GM18507 (cell line): ENCODE measurements around the gene ANTXR1.

Experiments
- DNase-seq: peaks from one replicate; pipeline ENCODE4 v3.0.0; 2011; ENCODE audit warnings: low read depth; ENCODE audit not compliant: insufficient read length; ENCODE audit errors: extremely low spot score
- FAIRE-seq: peaks from 2 replicates; lab custom pipeline; 2011; peaks lifted over from hg19 to GRCh38; lab: Jason Lieb, UNC

ANTXR1 gene

DNA sequence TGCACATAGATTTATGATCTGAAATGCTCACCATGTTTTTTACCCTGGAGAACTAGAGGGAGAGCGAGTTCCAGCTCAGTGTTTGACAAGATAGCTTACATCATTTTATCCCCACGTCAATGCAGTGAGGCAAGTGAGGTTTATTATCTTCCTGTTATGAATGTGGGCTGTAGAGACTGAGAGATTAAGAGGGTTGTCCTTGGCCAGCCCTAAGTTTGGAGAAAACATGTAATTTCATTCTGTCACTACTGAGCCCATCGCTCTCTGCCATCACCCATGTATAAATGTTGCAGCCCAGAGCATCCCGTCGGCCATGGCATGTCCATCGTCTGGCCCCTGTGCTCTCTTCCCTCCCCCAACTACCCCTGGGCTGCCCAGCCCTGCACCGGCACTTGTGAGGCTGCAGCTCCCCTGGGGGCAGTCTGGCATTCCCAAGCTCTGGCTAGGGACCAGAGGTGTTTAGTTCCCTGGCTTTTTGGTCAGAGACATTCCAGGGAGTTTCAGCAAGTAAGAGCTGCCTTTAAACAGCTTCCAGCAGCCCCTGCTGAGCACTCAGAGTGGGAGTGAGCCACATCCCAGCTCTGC is 136.7 kb downstream of the ANTXR1 start:
- FAIRE-seq (no peak), DNase-seq (no peak)

GRCh38 chr2:69151931-69152330 is 139.0 kb downstream of the ANTXR1 start:
- no peak for FAIRE-seq

GRCh38 chr2:69152847-69153583 is 140.0 kb downstream of the ANTXR1 start:
- FAIRE-seq (no peak), DNase-seq (no peak)

More at GRCh38 chr2:69151931-69152330, 139.0 kb downstream of the ANTXR1 start:
- no peak for DNase-seq

DNA sequence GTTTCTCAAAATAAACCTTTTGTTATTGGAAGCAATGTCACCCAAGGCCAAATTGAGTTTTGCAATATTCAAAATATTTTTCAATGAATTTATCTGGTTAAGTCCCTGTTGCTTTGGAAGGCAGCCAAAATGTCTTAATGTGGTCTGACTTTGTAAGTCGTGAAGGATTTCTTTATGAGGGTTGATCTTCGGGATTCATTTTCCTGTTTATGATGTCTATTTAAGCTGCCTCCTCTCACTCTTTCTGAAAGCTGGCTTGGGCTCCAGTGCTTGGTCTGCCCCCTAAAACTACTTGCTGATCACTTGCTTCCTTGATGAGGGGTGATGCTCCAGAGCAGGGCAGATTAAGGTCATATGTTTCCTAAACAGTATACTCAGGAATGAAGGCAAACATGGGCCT is 141.1 kb downstream of the ANTXR1 start:
- FAIRE-seq (no peak), DNase-seq (no peak)

DNA sequence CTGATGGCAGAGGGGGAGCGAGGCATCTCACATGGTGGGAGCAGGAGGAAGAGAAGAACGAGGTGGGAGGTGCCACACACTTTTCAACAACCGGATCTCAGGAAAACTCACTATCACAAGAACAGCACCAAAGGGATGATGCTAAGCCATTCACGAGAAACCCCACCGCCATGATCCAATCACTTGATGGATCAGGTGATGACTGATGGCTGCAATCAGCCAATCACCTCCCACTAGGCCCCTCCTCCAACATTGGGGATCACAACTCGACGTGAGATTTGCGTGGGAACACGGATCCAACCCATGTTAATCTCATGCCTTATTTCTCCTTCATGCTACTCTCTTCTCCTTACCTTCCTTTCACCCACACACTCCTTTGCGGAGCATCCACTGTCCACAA is 143.6 kb downstream of the ANTXR1 start:
- DNase-seq (no peak), FAIRE-seq (no peak)

DNA sequence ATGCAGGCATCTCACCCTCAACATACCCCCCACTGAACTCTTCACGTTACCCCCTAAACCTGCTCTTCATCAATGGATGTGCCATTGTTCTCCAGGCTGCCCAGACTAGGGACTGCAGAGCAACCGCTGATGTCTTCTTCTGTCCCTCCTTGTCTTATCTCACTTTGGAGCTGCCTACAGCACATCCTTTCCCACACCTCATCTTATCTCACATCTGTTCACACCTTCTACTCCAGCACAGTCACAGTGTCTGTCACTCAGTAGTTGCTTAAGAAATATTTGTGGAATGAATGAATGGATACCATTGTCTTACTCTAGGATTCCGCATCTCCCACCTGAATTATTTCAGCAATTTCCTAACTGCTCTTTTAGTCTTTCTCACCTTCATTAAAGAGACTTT is 144.5 kb downstream of the ANTXR1 start:
- FAIRE-seq, result no peak
- DNase-seq, result no peak

DNA sequence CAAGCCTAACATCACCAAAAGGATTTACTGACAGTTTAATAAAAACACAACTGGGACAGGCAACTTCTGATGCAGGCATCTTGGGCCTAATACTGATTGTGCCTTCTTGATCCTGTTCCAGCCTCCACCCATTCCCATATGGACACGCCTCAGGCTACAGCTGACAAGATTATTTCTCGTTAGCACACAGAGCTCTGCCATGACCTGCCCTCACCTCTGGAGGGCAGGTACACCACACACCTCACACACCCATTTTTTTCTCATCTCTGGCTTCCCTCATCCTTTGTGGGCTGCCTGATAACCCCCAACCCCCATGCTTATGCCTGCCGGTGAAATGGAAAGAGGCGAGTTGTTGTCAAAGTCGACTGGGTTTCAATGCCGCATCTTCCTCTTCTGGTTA is 147.0 kb downstream of the ANTXR1 start:
- DNase-seq, result no peak

GRCh38 chr2:69162057-69162456 is 149.1 kb downstream of the ANTXR1 start:
- no peak for DNase-seq
- FAIRE-seq, result no peak

More for the DNA sequence above, 147.0 kb downstream of the ANTXR1 start:
- FAIRE-seq, result no peak

DNA sequence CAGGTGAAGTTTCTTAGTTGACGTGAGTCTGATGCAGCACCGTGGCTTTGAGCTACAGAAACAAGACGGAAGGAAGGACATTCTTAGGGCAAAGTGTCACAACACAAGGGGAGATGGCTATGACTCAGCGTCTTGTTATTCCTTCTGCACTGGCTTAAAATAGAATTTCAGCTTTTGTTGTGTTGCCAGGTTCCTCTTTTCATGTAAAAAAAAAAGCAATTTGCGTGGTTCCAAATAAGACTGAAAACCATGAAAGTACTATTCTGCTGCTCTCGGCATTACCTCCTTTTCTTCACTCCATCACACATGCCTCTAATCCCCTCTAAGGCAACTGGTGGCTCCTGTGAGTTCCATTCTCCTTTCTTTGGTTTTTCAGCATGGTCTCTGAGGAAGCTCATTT is 150.1 kb downstream of the ANTXR1 start:
- no peak for FAIRE-seq
- no peak for DNase-seq

DNA sequence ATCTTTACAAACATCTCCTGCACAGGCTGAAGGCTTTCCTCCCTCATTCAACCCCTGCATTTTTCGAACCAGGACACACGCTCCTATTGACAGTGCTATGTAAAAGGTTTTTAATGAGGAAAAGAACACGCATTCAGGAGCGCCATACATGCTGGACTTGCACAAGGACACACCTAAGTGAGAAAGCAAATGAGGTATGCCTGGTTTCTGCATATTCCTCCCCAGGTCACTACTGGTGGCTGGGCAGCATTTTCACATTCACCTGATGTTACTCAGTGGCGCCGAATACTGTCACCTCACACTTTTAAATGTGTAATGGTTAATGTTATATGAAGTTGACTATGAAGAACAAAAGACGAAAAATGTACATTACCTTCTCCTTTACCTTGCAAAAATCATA is 150.6 kb downstream of the ANTXR1 start:
- FAIRE-seq, result no peak
- DNase-seq, result no peak

DNA sequence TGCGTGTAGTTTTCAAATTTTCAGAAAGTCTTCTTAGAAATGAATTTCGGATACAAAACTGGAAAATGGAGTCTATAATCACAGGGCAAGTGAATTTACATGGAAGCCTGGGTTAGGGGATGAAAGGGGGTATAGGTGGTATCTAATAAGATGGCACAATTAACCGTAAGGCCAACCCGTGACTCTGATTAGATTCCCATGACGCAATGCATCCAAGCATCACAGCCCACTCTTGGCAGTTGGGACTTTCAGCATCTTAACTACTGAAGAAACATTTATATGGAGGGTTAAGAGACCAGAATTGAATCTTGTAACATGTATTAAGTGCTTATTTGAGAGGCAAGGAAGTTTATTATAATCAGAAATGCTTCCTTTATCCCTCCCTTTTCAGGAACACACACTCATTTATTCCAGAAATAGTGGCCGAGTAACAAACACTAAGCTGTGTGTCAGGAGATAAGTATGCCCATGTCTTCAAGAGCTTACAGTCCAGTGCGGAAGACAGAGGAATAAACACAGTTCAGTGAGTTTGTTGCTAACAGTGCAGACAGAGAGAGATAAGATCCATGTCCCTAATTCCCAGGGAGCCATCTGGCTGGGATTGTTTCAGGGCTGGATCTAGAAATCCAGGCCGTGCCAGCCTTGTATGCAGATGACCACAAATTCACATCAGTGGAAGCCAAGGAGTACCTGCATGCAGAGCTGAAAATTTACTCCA is 151.2 kb downstream of the ANTXR1 start:
- DNase-seq (no peak), FAIRE-seq (no peak)

- no peak for FAIRE-seq
- no peak for DNase-seq
Measured at GRCh38 chr2:69165091-69165880, 152.3 kb downstream of the ANTXR1 start.

GRCh38 chr2:69166465-69166811 is 153.5 kb downstream of the ANTXR1 start:
- FAIRE-seq (no peak), DNase-seq (no peak)

DNA sequence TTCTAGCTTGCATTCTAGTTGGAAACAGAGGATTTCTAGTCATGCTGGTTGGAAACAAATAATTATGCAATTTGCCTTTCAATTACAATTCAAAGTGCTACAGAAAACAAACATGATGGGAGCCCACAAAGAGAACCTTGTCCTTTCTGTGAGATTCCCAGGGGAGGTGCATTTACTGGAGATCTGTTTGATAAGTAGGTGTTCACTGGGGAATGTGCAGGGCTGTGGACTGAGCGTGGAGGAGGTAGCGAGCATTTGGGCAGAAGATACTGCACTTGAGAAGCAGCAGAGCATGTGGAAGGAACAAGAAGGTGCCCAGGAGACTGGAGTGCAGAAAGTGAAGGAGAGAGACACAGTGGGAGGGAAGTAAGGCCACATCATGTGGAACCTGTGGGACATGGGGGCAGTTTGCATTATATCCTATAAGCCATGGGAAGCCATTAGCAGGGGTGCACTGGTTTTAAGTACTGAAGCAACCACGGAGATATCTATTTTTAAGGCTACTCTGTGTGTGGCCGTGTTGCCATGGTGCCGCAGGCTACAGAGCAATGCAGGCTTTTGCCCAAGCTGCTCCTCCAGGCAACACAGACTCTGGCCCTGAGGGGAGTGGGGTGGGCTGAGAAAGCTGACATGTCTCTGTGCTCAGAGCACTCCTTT is 154.0 kb downstream of the ANTXR1 start:
- no peak for DNase-seq
- no peak for FAIRE-seq

GRCh38 chr2:69167469-69167822 is 154.5 kb downstream of the ANTXR1 start:
- no peak for DNase-seq

GRCh38 chr2:69168144-69168813 is 155.3 kb downstream of the ANTXR1 start:
- no peak for DNase-seq
- no peak for FAIRE-seq

More at GRCh38 chr2:69167469-69167822, 154.5 kb downstream of the ANTXR1 start:
- FAIRE-seq, result no peak

GRCh38 chr2:69168950-69169654 is 156.1 kb downstream of the ANTXR1 start:
- DNase-seq (no peak), FAIRE-seq (no peak)

DNA sequence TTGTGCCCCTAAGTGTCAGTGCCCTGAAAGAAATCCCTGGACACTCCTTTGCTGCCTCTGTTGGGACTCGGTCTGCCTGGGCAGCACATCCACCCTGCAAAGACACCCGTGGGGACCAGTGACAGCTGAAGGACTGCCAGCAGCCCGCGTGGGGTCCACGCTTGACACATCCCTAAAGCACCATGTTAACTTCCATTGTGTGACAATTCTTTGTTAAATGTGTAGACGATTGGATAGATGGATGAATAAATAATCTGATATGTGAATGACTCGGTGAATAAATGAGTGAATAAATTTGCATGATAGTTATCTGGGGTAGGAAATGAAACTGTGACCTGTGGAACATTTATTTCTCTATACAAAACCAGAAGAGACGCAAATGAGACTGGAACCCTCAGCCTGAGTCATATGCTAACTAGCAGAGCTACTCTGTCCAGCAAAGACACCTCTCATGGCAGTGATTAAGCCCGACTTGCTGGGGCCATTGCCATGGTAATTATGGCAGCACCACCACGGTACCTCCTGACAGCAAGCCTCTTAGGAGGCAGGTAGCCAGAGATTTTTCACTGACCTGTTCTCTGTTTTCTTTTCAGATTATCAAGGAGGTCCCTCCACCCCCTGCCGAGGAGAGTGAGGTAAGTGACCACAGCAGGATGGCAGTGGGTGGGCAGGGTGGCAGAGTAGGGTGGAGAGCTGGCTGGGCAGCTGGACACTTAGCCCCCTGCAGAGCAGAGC is 156.8 kb downstream of the ANTXR1 start:
- DNase-seq, result no peak
- no peak for FAIRE-seq
